HS-5 (cell line): Measurements from ENCODE around the gene BTRC.
"Not testable (repeated sequence)": the region's sequence is repeated elsewhere in the genome, so short reads cannot be mapped to it uniquely, and the experiment has no call there.

Experiments used
- DNase-seq: peaks from one replicate; pipeline ENCODE4 v3.0.0-alpha.2; 2012; ENCODE audit warnings: low read depth

Gene BTRC

GRCh38 chr10:101353692-101354327, at the start of gene BTRC:
Gene BTRC (plus strand): TSS chr10:101354165. CDS start chr10:101354181, 16 bp downstream.
- DNase-seq = peak; percentile 97

- no peak for DNase-seq
Observed at GRCh38 chr10:101304316-101304715, 49.6 kb upstream of the BTRC start.

GRCh38 chr10:101305320-101306241, 48.4 kb upstream of the BTRC start:
- DNase-seq = no peak

- no peak for DNase-seq
Observed at GRCh38 chr10:101308051-101308450, 45.9 kb upstream of the BTRC start.

- no peak for DNase-seq
Observed at GRCh38 chr10:101310529-101311184, 43.3 kb upstream of the BTRC start.

GRCh38 chr10:101311185-101312066, 42.5 kb upstream of the BTRC start:
- DNase-seq = no peak

- no peak for DNase-seq
Observed at GRCh38 chr10:101319241-101319915, 34.6 kb upstream of the BTRC start.

GRCh38 chr10:101321073-101321472, 32.9 kb upstream of the BTRC start:
- DNase-seq = no peak

GRCh38 chr10:101322266-101323108, 31.5 kb upstream of the BTRC start:
- no peak for DNase-seq

GRCh38 chr10:101323495-101323894, 30.5 kb upstream of the BTRC start:
- no peak for DNase-seq

- DNase-seq = not testable (repeated sequence)
Observed at GRCh38 chr10:101327454-101327853, 26.5 kb upstream of the BTRC start.

- no peak for DNase-seq
Observed at GRCh38 chr10:101329341-101330032, 24.5 kb upstream of the BTRC start.

- DNase-seq = no peak
Observed at GRCh38 chr10:101330231-101330630, 23.7 kb upstream of the BTRC start.

GRCh38 chr10:101330631-101331225, 23.2 kb upstream of the BTRC start:
- DNase-seq = no peak

- no peak for DNase-seq
Observed at GRCh38 chr10:101331956-101332355, 22.0 kb upstream of the BTRC start.

GRCh38 chr10:101334259-101334658, 19.7 kb upstream of the BTRC start:
- DNase-seq = not testable (repeated sequence)

GRCh38 chr10:101336382-101336781, 17.6 kb upstream of the BTRC start:
- no peak for DNase-seq

GRCh38 chr10:101337836-101338235, 16.1 kb upstream of the BTRC start:
- DNase-seq = no peak

GRCh38 chr10:101341438-101341837, 12.5 kb upstream of the BTRC start:
- DNase-seq = no peak
